H1 (cell line): ENCODE measurements around the gene TADA1. TPM values are rescaled to one million over a fixed set of nuclear protein-coding genes. Genes with fewer than 3 reads are reported as not detected.

Experiments used
- ATF3 ChIP-seq: IDR thresholded peaks from 2 replicates; pipeline ENCODE4 v1.6.1; 2011; ENCODE audit warnings: low read depth, mild to moderate bottlenecking, low read length; ENCODE audit not compliant: insufficient read depth
- CBX5 ChIP-seq: fragments of 300-800, 300-1000 bp; sonication (generic); IDR thresholded peaks from 2 replicates; pipeline ENCODE4 v1.7.1; 2016; ENCODE audit warnings: antibody characterized with exemption, low read length, low read depth
- CBX8 ChIP-seq: fragments of 300-800, 300-1000 bp; sonication (generic); IDR thresholded peaks from 2 replicates; pipeline ENCODE4 v1.7.1; 2016; ENCODE audit warnings: low read depth, low read length, borderline replicate concordance
- CHD2 ChIP-seq: IDR thresholded peaks from 2 replicates; pipeline ENCODE4 v1.6.1; 2012; ENCODE audit warnings: low read length, improper control_type of control experiment
- CREB1 ChIP-seq: IDR thresholded peaks from 2 replicates; pipeline ENCODE4 v1.6.1; 2012; ENCODE audit warnings: inconsistent platforms
- EGR1 ChIP-seq: IDR thresholded peaks from 2 replicates; pipeline ENCODE4 v1.6.1; 2011; ENCODE audit warnings: low read depth, low read length, borderline replicate concordance
- EP300 ChIP-seq, 2 experiments: IDR thresholded peaks; 1 replicate in 1 of 2; 2 replicates in 1 of 2; pipeline ENCODE4 v1.6.1; 2011 to 2012; ENCODE audit warnings: low read depth in 2 of 2, low read length in 2 of 2, mild to moderate bottlenecking in 2 of 2, borderline replicate concordance in 1 of 2, inconsistent platforms in 1 of 2, moderate library complexity in 1 of 2
- EZH2 ChIP-seq: fragments of 200-600 bp; sonication (generic); IDR thresholded peaks from 2 replicates; pipeline ENCODE4 v1.7.1; 2012; ENCODE audit warnings: low read depth, mild to moderate bottlenecking, moderate library complexity, low read length, inconsistent platforms; ENCODE audit not compliant: severe bottlenecking
- FOSL1 ChIP-seq: IDR thresholded peaks from 2 replicates; pipeline ENCODE4 v1.6.1; 2011; ENCODE audit warnings: mild to moderate bottlenecking, low read depth, low read length, moderate library complexity; ENCODE audit not compliant: insufficient read depth
- JUN ChIP-seq: IDR thresholded peaks from 2 replicates; pipeline ENCODE4 v1.6.1; 2011; ENCODE audit warnings: low read depth, mild to moderate bottlenecking, improper control_type of control experiment, low read length
- KDM4A ChIP-seq: IDR thresholded peaks from one replicate; pipeline ENCODE4 v1.7.1; 2012; ENCODE audit warnings: low read depth, mild to moderate bottlenecking, moderate library complexity, low read length, inconsistent platforms; ENCODE audit not compliant: severe bottlenecking
- NANOG ChIP-seq: IDR thresholded peaks from 2 replicates; pipeline ENCODE4 v1.6.1; 2011; ENCODE audit warnings: low read length, low read depth, mild to moderate bottlenecking, inconsistent platforms; ENCODE audit not compliant: insufficient read depth, poor library complexity, severe bottlenecking
- PHF8 ChIP-seq: fragments of 200-600 bp; sonication (generic); conservative IDR thresholded peaks from 2 replicates; pipeline ENCODE4 v1.7.1; 2012; ENCODE audit warnings: low read depth, mild to moderate bottlenecking, inconsistent platforms, low read length, moderate library complexity
- RAD21 ChIP-seq, 2 experiments: IDR thresholded peaks in 1 of 2; conservative IDR thresholded peaks in 1 of 2; 2 replicates each; pipeline ENCODE4 v1.6.1; 2011; ENCODE audit warnings: low read depth in 2 of 2, low read length in 2 of 2, improper control_type of control experiment in 1 of 2, inconsistent platforms in 1 of 2, mild to moderate bottlenecking in 1 of 2, moderate library complexity in 1 of 2
- SIN3A ChIP-seq, 2 experiments: IDR thresholded peaks in 1 of 2; conservative IDR thresholded peaks in 1 of 2; 2 replicates each; pipeline ENCODE4 v1.6.1; 2011 to 2012; ENCODE audit warnings: low read length in 2 of 2, improper control_type of control experiment in 1 of 2, low read depth in 1 of 2, mild to moderate bottlenecking in 1 of 2
- SIRT6 ChIP-seq: IDR thresholded peaks from one replicate; pipeline ENCODE4 v1.7.1; 2012; ENCODE audit warnings: low read length, inconsistent platforms
- SP1 ChIP-seq: IDR thresholded peaks from 2 replicates; pipeline ENCODE4 v1.6.1; 2011; ENCODE audit warnings: low read depth, low read length
- SUZ12 ChIP-seq: fragments of 200-600 bp; sonication (generic); IDR thresholded peaks from 2 replicates; pipeline ENCODE4 v1.6.1; 2012; ENCODE audit warnings: mild to moderate bottlenecking, inconsistent platforms, low read length, moderate library complexity, mixed read lengths
- TAF1 ChIP-seq: IDR thresholded peaks from 2 replicates; pipeline ENCODE4 v1.6.1; 2011; ENCODE audit warnings: mild to moderate bottlenecking, low read depth, low read length
- ZNF274 ChIP-seq: IDR thresholded peaks from 2 replicates; pipeline ENCODE4 v1.7.0; 2012; ENCODE audit warnings: low read length, borderline replicate concordance; ENCODE audit errors: extremely low read depth
- polyA plus RNA-seq, 7 experiments: library from polyadenylated mRNA; depleted of rRNA in 3 of 7; stranded (reverse) in 5 of 7; unstranded in 2 of 7; fragments of >200 nt in 5 of 7; fragments of 200-250 nt in 2 of 7; gene quantifications; 1 replicate in 5 of 7; 2 replicates in 1 of 7; 4 replicates in 1 of 7; pipeline versions ENCODE4 v1.2.1 to v1.2.3, GENCODE V29; 2011 to 2013; ENCODE audit warnings: missing spikeins in 2 of 7, mixed read lengths in 2 of 7
- total RNA-seq: library from RNA; stranded (reverse); fragmentation: NEBNext Ultra II Directional; extraction: Animal tissue kit (Norgen Biotek cat#: 25700); gene quantifications from 2 replicates; pipeline ENCODE4 v1.2.1, GENCODE V29; 2021
- TF ChIP-seq, protein P1 (sequence below): IDR thresholded peaks from 2 replicates; pipeline ENCODE4 v1.6.1; 2012; ENCODE audit warnings: low read length, inconsistent platforms

TADA1 gene
- total and polyA plus RNA-seq, 2 of the 8 experiments (the other 6 are each of a cell fraction or from before 2014, with no cell fraction given): 21.1 to 23.6 TPM

GRCh38 chr1:166875734-166876539, at the start of gene TADA1 (continued):
- no peak for TF ChIP-seq CBX8
- TF ChIP-seq KDM4A: peak; percentile 85
- no peak for TF ChIP-seq SUZ12
- no peak for TF ChIP-seq NANOG
- TF ChIP-seq SIN3A (conservative IDR thresholded peaks at IDR 0.05 in 1 of 2, IDR thresholded peaks at IDR 0.05 in 1 of 2; ENCODE audit: low read depth in 1 of 2, low read length in 2 of 2): peak; percentile 6 to 82; a peak in 2 of 4 replicates
- TF ChIP-seq CHD2: peak; percentile 8; the same call in 1 of the 2 replicates
- no peak for TF ChIP-seq JUN
- TF ChIP-seq RAD21 (IDR thresholded peaks at IDR 0.05 in 1 of 2, conservative IDR thresholded peaks at IDR 0.05 in 1 of 2; ENCODE audit: low read depth in 2 of 2, low read length in 2 of 2): peak in 1 of 2 experiments; percentile 15; a peak in 1 of 4 replicates
- TF ChIP-seq FOSL1: no peak
- TF ChIP-seq EGR1: no peak
- TF ChIP-seq EP300 (IDR thresholded peaks at IDR 0.05; ENCODE audit: borderline replicate concordance in 1 of 2, low read depth in 2 of 2, low read length in 2 of 2): peak in 1 of 2 experiments; percentile 11; a peak in 1 of 3 replicates
- no peak for TF ChIP-seq ZNF274
- TF ChIP-seq SIRT6: no peak
- TF ChIP-seq ATF3: peak; percentile 76
- peak; percentile 59 for TF ChIP-seq SP1
- peak; percentile 75 for TF ChIP-seq CREB1
- TF ChIP-seq, protein P1, sequence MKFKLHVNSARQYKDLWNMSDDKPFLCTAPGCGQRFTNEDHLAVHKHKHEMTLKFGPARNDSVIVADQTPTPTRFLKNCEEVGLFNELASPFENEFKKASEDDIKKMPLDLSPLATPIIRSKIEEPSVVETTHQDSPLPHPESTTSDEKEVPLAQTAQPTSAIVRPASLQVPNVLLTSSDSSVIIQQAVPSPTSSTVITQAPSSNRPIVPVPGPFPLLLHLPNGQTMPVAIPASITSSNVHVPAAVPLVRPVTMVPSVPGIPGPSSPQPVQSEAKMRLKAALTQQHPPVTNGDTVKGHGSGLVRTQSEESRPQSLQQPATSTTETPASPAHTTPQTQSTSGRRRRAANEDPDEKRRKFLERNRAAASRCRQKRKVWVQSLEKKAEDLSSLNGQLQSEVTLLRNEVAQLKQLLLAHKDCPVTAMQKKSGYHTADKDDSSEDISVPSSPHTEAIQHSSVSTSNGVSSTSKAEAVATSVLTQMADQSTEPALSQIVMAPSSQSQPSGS: no peak
- no peak for TF ChIP-seq EZH2
- TF ChIP-seq TAF1: peak; percentile 87
- TF ChIP-seq PHF8: peak; percentile 91
- TF ChIP-seq CBX5: no peak
